Cardiac fibroblast (primary cell): ENCODE data around the gene AADACL4.

Experiments used
- DNase-seq, 2 donors: peaks; one replicate each; pipeline versions ENCODE4 v3.0.0 to v3.0.0-alpha.2; 2010; ENCODE audit warnings: low read depth in 2 of 2
- H3K4me3 ChIP-seq, 2 donors: replicated peaks in 1 of 2; 1 replicate in 1 of 2; 2 replicates in 1 of 2; pipeline ENCODE4 v1.5.1; 2011; ENCODE audit warnings: low read depth in 2 of 2, low read length in 2 of 2, mild to moderate bottlenecking in 2 of 2, moderate library complexity in 1 of 2
- CTCF ChIP-seq: IDR thresholded peaks from one replicate; pipeline ENCODE4 v1.5.1; 2011; ENCODE audit warnings: low read depth, mild to moderate bottlenecking, low read length, inconsistent platforms

Gene AADACL4

GRCh38 chr1:12598974-12599373 is 44.9 kb upstream of the AADACL4 start:
- no peak overlapping the region for H3K4me3 ChIP-seq
- DNase-seq: no peak
- TF ChIP-seq CTCF: no peak

- no peak for DNase-seq
- no peak overlapping the region for H3K4me3 ChIP-seq
- TF ChIP-seq CTCF: no peak
Observed at GRCh38 chr1:12599657-12600056, 44.2 kb upstream of the AADACL4 start.

GRCh38 chr1:12600335-12600734 is 43.5 kb upstream of the AADACL4 start:
- no peak for TF ChIP-seq CTCF
- no peak for DNase-seq
- H3K4me3 ChIP-seq: no peak overlapping the region

- no peak for DNase-seq
- TF ChIP-seq CTCF: peak; percentile 60
- H3K4me3 ChIP-seq: no peak overlapping the region
Observed at GRCh38 chr1:12600880-12601633, 42.8 kb upstream of the AADACL4 start.

GRCh38 chr1:12601700-12602658 is 41.9 kb upstream of the AADACL4 start:
- no peak overlapping the region for H3K4me3 ChIP-seq
- DNase-seq: peak in 1 of 2 donors; percentile 96
- TF ChIP-seq CTCF: no peak

- no peak for TF ChIP-seq CTCF
Observed at GRCh38 chr1:12602659-12603024, 41.2 kb upstream of the AADACL4 start.

More at GRCh38 chr1:12602659-12603024, 41.2 kb upstream of the AADACL4 start:
- no peak for DNase-seq
- H3K4me3 ChIP-seq: no peak overlapping the region
